NCI-H1105 (cell line): ENCODE data around the gene COL4A2.

ENCODE experiments used
- DNase-seq: peaks from one replicate; lab custom pipeline; 2025; lab: John Stamatoyannopoulos, UW

COL4A2 gene

DNA sequence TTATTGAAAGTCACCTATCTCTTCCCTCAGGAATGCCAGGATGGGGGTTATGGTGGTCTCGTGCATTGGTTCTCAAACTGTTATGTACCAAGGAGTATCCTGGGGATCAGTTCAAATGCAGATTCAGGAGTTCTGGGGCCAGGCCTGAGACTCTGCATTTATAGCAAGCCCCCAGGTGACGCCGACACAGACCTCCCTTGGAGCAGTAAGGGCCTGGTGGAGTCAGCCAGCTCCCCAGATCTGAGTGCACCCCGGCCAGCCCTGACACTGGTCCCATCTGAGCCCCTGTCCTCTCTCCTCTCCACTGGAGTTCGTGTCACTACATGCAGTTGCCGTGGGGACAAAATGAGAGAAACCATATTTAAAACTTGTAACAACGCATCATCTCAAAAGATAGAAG, 112.9 kb downstream of the COL4A2 start:
- DNase-seq, result no peak

DNA sequence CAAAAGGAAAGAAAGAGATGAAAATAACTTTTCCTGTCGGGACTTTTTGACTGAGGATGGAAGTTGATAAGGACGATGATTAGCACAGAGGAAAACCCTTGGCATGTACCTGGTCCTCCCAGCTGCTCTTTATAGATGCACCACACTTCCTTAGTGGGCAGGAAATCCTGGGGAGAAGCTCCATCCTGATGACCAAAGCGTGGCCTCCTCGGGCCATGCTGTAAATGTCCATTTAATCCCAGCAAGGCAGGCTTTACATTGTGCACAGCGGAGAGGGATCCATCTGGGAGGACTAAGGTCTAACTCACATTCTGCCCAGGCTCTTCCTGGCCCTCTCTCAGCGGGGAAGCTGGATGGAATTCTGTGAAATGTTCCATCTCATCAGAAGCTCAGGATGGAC, 113.5 kb downstream of the COL4A2 start:
- DNase-seq, result no peak

DNA sequence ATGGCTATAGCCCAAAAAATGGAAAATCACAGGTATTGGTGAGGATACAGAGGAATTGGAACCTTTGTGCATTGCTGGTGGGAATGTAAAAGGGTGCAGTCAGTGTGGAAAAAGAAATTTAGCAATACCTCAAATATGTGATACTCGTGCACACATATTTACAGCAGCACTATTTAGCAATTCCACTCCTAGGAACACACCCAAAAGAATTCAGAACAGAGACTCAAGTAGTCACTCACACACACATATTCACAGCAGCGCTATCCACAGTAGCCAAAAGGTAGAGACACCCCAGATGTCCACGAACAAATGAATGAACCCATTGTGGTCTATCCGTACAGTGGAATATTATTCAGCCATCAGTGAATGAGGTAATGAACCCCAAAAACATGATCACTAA, 114.0 kb downstream of the COL4A2 start:
- DNase-seq, result no peak

DNA sequence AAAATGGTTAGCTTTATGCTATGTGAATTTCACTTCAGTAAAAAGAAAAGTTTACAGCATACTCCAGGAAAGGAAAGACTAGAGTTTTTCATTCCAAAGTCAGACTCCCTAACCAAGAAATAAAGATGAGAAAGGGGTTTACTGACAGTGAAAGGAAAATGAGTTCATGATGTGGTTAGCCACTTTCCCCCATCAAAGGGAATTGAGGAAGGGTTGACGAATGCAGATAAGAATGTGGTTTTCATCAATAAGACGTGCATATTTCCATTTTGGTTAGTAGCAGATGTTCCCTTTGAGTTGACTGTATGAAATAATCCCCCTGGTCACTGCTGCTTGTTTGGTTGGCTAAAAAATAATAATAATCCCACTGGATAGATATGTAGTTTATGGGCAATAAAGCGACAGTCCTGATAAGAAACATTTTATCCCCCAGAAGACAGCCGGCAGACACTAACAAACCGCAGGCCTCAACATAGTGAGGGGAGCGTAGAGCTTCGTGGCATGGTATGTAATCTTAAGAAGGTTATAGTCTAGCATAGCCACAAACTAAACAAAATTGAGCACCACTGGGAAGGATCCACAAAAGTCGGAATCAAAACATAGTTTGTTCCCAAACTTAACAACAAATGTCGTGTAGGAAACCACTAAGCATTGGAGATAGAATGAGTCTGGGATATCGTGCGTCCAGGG, 114.8 kb downstream of the COL4A2 start:
- no peak for DNase-seq

DNA sequence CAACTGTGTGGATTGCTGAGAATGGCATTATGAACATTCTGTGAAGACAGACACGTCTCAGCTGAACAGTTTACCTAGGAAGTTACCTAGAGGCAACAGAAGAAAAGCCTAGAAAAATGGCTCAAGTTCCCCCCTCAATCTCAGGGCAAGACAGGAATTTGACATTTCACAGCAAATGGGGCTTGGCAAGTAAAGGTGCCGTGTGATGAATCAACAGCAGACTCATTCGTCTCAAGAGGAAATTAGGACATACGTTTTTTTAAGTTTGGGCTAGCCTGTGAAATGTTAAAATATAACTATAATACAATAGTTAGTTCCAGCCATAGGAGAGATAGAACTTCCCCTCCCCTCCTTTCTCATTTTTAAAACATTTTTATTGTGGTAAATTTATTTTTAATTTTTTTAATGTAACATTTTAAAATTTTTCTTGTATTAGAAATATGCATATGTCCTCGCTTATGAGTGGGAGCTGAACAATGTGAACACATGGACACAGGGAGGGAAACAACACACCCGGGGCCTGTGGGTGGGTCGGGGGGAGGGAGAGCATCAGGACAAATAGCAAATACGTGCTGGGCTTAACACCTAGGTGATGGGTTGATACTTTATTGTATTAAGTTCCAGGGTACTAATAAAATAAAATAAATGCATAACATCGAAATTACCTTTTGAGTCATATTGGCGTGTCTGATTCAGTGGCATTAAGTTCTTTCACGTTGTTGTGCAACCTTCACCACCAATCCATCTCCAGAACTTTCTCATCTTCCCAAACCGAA, 116.0 kb downstream of the COL4A2 start:
- DNase-seq, result no peak

DNA sequence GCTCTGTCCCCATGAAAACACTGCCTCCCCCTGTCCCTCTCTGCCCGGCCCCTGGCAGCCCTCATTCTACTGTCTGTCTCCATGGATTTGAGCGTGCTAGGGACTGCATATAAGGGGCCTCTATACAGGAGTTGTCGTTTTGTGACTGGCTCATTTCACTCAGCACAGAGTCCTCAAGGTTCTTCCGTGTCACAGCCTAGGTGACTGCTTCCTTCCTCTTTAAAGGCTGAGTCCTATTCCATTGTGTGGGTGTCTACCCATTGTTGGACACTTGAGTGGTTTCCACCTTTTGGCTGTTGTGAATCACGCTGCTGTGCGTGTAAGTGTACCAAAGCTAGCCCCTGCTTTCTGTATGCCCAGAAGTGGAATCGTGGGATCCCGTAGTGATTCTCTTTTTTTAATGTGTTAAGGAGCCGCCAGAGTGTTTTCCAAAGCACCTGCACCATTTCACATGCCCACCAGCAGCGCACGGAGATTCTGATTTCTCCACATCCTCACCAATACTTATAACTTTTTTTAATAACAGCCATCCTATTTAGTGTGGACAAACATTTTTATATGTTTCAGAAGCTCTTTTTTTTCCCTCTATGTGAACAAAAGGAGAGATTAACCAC, 116.7 kb downstream of the COL4A2 start:
- DNase-seq, result no peak

DNA sequence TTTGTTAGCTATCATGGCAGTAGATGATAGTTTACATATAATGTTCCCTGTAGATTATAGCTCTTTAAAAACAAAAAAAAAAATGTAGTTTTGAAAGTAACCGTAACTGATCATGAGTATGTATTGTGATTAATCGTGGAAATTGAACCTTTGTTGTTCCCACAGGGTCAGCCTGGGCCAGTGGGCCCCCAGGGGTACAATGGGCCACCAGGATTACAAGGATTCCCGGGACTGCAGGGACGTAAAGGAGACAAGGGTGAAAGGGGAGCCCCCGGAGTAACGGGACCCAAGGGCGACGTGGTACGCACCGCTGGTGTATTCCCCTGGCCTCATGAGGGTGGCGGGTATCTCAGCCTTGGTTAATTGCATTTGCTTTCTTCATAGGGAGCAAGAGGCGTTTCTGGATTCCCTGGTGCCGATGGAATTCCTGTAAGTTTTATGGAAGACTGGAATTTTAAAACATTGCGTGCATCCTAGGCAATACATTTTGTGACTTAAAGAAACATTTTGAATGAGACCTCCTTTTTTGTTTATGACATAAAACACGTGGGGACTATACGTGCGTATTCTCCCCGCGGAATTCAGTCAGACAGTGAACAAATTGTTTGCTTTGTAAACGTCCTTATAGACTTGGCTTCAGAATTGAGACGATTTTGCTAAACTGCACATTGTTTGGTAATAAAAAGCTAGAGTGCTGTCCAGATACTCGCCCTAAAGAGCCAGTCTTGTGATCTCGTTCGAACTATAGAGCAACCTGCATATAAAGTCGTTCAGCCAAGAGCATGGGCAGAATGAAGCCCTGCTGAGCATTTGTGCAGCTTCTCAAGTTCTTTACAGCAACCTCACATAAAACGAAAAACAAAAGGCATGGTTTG, 117.7 kb downstream of the COL4A2 start:
- DNase-seq, result no peak

DNA sequence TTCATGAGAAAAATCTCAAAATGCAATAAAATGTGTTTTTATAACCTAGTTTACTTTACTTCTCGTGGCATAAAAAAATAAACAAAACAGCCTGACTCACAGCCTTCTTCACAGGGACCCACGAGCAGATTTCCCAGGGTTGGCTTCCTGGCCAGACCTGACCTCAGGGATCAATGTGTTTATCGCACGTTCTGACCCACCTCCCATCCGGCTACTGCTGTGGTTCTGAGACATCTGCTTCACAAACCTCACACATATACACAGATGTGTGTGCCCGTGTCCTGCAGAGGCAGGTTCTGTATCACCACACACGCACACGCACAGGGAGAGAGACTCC, 118.3 kb downstream of the COL4A2 start:
- no peak for DNase-seq

DNA sequence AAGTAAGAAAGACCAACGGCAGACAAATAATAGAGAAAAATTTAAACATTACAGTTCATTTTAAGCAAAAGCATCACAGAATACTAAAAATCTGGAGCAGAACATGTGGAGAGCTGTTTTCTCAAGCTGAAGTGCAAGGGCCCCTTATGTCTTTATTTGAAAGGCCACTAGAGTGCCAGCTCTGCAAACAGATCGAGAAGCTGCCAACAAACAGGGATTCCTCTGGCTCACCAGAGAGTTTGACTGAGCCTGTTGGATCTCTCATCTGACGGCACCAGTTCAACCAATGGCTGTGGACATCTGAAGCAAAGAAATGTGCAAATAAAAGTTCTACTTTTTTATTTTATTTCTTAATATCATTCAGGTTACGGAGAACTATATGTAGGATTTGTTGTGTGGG, 119.7 kb downstream of the COL4A2 start:
- DNase-seq, result no peak

DNA sequence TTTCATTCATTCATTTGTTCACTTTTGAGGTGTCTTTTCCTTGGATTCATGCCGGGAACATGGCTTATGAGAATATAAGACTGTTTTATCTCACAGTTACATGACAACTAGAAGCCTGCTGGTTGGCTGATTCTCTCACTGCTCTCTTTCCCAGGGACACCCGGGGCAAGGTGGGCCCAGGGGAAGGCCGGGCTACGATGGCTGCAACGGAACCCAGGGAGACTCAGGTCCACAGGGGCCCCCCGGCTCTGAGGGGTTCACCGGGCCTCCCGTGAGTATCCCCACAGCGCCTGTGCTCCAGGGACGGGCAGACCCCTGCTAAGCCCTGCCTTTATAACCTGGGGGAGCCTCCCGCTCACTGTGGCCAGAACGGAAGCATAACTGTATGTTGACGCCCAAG, 121.2 kb downstream of the COL4A2 start:
- no peak for DNase-seq

DNA sequence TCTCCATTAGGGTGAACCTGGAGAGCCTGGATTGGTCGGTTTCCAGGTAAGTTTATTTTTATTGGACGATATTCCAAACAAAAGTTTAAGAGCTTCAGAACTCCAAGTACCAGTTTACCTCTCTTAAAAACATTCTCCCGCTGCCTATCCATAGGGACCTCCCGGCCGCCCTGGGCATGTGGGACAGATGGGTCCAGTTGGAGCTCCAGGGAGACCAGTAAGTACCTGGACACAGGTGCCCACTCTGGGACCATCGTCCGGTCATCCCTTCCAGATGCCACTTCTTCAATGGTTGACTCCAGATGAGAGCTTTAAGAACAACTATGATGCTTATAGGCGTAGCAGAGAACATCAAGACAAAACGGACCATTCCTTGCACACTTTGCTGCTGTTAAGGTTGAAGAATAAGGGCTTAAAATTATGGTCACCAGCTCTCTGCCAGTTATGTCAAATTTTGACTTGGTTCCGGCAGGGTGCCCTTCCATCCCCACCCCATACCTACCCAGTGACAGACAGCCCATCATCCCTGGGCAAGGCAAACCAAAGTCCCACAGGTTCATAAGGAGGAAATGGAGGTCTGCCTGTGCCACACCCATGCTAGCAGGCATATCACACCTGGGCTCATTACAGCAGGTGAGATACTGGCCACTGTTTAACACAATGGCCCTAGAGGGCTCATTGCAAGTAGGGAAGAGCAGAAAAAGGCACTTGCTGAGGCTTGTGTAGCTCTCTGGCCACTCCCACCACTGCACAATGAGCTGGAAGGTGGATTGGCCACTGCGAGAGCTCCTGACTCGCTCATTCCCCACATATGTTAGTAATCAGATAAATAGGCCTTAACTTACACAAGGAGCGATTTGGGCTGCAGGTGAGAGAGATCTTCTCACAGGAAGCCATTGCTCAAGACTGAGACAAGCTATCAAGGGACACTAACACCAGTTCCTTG, 123.6 kb downstream of the COL4A2 start:
- DNase-seq, result no peak

DNA sequence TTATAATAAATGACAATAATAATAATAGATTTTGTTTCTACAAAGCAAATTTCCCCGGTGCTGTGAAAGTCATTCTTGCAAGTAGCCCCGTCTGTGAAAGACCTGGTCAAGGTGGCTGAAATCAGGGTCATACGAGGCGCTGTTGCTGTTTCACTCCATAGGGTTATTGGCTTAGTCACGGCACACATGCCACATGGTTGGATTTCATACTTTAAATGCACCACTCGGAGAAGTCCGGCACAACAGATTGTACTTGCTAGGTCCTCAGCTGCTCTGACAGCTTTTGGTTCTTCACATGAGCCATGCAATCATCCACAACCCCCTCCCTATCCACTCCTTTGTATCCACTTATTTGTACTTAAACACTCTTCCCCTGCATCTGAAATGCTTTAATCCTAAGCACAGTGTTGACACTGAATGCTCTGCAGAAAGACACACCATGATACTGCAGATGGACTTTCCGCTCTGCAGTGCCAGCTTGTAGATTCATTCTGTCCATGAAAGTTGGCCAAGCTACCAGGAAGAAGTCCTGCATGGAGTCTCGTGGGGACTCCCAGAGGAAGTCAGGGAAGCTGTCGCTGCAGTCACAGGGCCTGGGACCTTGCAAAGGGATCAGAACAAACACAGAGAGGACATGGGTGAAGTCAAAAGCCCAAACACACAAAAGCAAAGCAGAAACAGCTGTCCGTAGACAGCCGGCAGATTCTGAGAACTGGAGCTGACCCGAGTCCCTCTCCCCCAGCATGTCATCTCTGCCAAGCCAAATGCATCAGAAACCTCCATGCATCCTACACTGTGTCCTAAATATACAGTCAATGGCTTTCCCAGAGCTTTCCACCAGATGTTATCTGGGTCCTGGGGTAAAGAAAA, 124.6 kb downstream of the COL4A2 start:
- DNase-seq, result no peak

DNA sequence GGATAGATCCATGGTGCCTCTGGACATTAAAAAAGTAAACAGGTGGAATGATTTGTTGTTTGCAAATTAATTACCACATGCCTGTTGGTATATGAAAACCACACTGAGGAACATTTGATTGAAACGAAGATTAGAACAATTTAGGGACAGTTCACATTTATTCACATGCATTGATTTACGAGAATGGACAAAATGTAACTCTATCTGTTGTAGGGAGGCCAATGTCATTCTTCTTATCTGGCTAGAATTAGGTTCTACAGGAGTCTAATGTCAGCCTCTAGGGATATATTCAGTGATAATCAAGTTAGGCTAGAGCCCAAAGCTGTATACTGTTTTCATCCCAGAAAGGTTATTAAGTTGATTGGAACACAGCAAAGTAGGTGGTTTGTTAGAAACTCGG, 125.4 kb downstream of the COL4A2 start:
- DNase-seq, result no peak

DNA sequence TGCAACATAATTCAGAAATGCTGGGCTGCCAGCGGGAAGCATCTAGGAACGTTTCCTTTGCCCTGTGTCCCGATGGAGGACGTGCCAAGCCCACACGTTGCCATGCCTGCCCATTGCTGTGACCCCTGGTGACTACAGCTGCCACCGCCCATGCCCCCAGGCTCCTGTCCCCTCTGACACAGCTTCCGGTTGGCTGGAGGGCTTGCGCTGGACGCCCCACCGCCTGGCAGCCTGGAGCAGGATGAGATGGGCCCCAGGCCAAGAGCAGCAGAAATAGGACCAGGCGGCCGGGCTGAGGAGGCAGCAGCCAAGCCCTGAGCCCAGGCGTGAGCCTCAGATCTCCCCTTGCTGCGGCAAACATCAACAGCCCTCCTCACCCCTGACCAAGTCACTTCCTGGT, 125.9 kb downstream of the COL4A2 start:
- no peak for DNase-seq

DNA sequence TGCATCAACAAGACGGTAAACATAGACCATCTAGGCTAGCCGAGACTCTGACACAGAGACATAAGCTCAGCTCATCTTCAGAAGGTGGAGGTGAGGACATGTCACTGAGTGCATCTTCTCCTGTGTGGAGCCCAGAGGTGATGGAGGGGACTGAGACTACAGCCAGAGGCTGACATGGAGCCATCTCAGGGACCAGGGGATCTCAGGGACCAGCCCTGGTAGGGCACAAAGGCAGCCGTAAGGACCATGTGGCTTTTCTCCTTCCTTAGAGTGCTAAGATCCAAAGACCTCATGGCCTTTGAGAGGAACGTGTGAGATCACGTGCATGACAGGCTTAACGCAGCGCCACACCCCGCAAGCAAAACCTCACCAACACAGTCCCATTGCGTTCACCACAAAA, 127.5 kb downstream of the COL4A2 start:
- no peak for DNase-seq

DNA sequence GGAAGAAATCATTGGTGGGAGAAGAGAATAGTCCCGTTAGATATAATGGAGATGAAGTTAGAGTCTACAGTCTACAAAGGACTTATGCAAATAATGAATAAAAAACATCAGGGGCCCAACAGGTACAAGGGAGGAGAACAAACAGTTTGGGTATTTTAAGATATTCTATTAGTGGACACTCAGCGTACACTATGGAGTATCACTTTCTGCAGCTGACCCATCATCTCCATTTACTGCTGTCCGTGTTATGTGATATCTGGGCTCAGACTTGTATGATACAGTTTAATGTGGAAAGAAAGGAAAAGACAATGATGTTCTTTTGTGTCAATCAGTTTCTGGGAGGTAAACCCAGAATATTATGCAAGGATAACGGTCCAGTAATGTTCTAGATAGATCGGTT, 128.2 kb downstream of the COL4A2 start:
- DNase-seq, result no peak

DNA sequence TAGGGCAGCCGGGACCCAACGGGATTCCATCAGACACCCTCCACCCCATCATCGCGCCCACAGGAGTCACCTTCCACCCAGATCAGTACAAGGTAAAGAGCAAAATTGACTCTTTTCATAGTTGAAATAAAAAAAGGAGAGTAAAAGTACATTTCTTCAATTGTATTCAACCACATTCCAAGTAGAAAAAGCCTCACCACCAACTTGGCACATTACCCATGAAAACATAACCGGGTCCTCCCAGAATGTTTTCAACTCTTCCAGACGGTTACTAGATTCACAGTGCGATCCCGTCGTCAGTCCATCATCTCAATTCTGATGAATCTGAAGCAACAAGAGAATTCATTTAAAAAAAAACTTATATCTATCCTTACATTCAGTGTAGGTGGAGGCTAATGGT, 129.2 kb downstream of the COL4A2 start:
- no peak for DNase-seq

DNA sequence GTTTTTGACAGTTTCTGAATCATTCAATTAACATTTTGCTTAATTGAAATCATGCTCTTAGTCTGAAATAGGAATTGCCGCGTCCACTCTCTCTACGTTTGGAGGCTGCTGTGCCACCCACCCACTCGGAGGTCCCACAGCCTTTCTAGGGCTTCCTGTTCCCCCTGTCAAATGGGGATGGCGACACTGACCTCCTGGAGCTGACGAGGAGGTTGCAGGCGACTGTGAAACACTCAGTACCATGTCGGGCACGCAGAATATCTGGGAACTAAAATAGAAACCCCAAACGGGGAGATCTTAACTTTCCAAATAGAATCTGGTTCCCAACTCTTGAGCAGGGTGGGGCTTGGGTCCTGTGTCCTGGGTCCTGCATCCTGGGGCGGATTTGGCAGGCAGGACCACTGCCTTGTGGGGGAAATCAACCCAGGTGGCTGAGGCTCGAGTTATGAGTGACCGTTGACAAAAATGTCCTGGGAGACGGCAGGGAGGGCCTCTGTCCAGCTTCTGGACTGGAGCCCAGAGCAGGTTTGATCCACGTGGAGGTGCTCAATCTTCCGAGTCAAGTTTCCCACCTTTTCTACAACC, 129.8 kb downstream of the COL4A2 start:
- DNase-seq, result no peak

DNA sequence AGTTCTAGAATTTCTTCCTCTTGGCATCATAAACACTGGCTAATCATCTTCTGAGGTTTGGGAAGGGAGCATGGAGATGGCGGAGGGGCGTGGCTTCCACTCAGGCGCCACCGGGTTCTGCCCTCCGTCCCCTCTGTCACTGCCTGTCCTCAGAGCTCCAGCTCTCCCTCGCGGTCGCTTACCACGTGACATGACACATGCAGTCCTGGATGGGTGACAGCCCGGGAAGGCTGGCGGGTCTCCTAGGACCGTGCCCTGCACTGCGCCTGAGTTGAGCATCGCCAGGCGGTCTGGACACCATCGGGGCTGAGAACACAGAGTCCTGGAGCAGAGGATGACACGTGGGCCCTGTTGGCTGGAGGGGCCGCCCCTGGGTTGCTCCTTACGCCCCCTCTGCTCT, 131.1 kb downstream of the COL4A2 start:
- no peak for DNase-seq

DNA sequence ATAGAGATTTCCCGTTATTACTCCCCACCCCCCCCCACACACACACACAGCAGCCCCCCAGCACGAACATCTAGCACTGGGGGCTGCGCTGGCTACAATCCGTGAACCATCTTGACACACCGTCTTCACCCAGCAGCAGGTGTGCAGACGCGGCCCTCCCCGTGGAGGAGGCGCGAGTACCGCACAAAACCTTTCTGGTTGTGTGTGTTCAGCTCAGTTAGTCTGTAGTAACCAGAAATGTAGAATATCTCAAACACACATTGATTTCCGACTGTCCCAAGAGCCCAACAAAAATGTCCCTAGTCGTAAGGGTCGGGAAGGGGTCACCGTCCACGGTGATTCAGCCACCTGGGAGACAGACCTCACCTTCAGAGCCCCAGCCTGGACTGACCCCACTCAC, 131.7 kb downstream of the COL4A2 start:
- DNase-seq, result no peak
